ENCODE results near the gene HOXC4. TPM values are rescaled to one million over a fixed set of nuclear protein-coding genes. Genes with fewer than 3 reads are reported as not detected.

Gene HOXC4
- total RNA-seq, 6 donors from 2014 or later, result 0.40 to 1.0 (median 0.59) TPM; not detected in 3

GRCh38 chr12:54060975-54061778 is 7.5 kb downstream of the HOXC4 start:
- Histone ChIP-seq H3K36me3 (no peaks in the 10 kb centered on the region), H3K4me1 (no peaks in the 10 kb centered on the region), H3K4me3 (no peak overlapping the region), H3K9me3 (no peaks in the 10 kb centered on the region), H3K27ac (no peak overlapping the region), H3K27me3 (peaks cover 0 to 9% (median 2%) of the 10 kb centered on the region in 4 donors)
- DNase-seq (no peak), ATAC-seq (ENCODE audit: low FRiP score in 2 of 2) (peak in 1 of 2 donors; percentile 68)
- 56 to 67% methylated on average over 7 of the region's 7 CpGs for WGBS, 2 donors
- TF ChIP-seq, protein P1, sequence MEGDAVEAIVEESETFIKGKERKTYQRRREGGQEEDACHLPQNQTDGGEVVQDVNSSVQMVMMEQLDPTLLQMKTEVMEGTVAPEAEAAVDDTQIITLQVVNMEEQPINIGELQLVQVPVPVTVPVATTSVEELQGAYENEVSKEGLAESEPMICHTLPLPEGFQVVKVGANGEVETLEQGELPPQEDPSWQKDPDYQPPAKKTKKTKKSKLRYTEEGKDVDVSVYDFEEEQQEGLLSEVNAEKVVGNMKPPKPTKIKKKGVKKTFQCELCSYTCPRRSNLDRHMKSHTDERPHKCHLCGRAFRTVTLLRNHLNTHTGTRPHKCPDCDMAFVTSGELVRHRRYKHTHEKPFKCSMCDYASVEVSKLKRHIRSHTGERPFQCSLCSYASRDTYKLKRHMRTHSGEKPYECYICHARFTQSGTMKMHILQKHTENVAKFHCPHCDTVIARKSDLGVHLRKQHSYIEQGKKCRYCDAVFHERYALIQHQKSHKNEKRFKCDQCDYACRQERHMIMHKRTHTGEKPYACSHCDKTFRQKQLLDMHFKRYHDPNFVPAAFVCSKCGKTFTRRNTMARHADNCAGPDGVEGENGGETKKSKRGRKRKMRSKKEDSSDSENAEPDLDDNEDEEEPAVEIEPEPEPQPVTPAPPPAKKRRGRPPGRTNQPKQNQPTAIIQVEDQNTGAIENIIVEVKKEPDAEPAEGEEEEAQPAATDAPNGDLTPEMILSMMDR (IDR thresholded peaks at IDR 0.05), result no peak
- no peak for TF ChIP-seq EP300 (IDR thresholded peaks at IDR 0.05)
- TF ChIP-seq POLR2AphosphoS5 (IDR thresholded peaks at IDR 0.05), result no peak
- TF ChIP-seq POLR2A (IDR thresholded peaks at IDR 0.05), result no peak

DNA sequence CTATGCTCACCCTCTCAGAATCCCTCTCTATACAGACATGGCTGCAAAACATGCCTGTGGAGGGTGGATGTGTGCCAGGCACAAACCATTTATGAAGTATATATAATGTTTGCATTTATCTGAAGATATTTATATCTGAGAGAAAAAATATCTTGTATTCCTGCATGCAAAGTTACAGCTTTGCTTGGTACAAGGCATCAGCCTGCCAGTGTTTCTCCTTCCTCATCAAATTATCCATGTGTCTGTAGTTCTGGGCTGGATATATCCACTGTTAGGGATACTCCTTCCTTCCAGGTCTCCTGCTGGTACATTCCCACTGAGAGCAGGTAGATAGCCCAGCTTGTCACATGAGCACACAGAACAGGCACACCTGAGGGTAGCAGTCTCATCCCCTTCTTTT is 12.0 kb downstream of the HOXC4 start:
- ATAC-seq (ENCODE audit: low FRiP score in 2 of 2) (no peak), DNase-seq (no peak)
- no peaks in the 10 kb centered on the region for H3K36me3 ChIP-seq
- no peaks in the 10 kb centered on the region for H3K4me1 ChIP-seq
- H3K9me3 ChIP-seq, result no peaks in the 10 kb centered on the region
- no peak overlapping the region for H3K27ac ChIP-seq
- no peak overlapping the region for H3K4me3 ChIP-seq
- H3K27me3 ChIP-seq, result peaks cover 0 to 4% (median 0%) of the 10 kb centered on the region in 4 donors
- TF ChIP-seq POLR2AphosphoS5 (IDR thresholded peaks at IDR 0.05), result no peak
- TF ChIP-seq, protein P1 (IDR thresholded peaks at IDR 0.05), result no peak
- TF ChIP-seq POLR2A (IDR thresholded peaks at IDR 0.05), result no peak
- TF ChIP-seq EP300 (IDR thresholded peaks at IDR 0.05), result no peak

DNA sequence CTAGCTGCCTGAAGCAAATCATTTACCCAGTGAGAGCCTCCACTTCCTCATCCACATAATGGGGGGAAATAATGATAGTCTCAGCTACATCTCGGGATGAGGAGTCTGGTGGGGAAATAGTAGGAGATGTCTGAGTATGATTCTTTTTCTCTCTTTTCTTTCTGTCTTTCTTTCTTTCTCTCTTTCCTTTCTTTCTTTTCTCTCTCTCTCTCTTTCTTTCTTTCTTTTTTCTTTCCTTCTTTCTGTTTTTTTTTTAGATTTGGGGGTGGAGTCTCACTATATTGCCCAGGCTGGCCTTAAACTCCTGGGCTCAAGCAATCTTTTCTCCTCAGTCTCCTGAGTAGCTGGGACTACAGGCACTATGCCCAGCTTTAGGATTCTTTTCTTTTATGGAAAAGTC is 12.8 kb downstream of the HOXC4 start:
- WGBS, 2 donors, result 77 to 86% methylated on average over 1 of the region's 1 CpG

DNA sequence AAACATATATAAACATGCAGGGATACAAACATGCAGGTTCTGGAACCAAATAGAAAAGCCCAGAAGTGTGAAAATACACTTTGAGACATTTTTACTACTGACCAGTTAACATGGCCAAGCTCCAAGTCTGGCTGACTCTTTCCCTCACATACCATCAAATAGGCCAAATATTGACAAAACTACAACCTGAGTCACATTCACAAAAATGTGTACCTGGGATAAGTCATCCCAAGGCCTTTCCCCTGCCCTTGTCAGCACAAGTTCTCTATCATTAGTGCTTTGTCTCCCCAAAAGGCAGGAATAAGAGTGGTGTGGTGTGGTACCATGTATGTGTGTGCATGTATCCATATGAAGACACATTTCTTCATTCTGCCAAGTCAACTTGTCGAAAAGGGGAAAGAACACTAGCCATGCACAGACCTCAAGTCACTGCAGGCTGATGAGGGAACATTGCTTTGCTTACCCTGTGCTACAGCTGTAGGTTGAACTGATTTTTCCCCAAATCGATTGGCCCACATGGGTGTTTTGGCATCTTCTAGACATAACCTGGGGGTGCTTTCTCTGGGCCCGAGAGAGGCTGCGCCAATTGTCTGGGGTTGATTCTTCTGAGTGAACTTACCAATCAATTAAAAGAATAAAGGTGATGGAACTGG is 14.9 kb downstream of the HOXC4 start:
- 93 to 98% methylated on average over 4 of the region's 4 CpGs for WGBS, 2 donors
- no peak for ATAC-seq (ENCODE audit: low FRiP score in 2 of 2)

More for the DNA sequence above, 12.8 kb downstream of the HOXC4 start:
- no peaks in the 10 kb centered on the region for H3K27me3 ChIP-seq
- no peaks in the 10 kb centered on the region for H3K36me3 ChIP-seq
- no peaks in the 10 kb centered on the region for H3K4me1 ChIP-seq
- DNase-seq (no peak), ATAC-seq (ENCODE audit: low FRiP score in 2 of 2) (no peak)
- TF ChIP-seq POLR2AphosphoS5 (IDR thresholded peaks at IDR 0.05) (no peak), POLR2A (IDR thresholded peaks at IDR 0.05) (no peak), EP300 (IDR thresholded peaks at IDR 0.05) (no peak)
- TF ChIP-seq, protein P1 (IDR thresholded peaks at IDR 0.05), result no peak
- no peak overlapping the region for H3K27ac ChIP-seq
- H3K4me3 ChIP-seq, result no peak overlapping the region
- no peaks in the 10 kb centered on the region for H3K9me3 ChIP-seq

More for the DNA sequence above, 14.9 kb downstream of the HOXC4 start:
- no peaks in the 10 kb centered on the region for H3K9me3 ChIP-seq
- H3K27me3 ChIP-seq, result no peaks in the 10 kb centered on the region
- TF ChIP-seq, protein P1 (IDR thresholded peaks at IDR 0.05), result no peak
- TF ChIP-seq POLR2A (IDR thresholded peaks at IDR 0.05) (no peak), POLR2AphosphoS5 (IDR thresholded peaks at IDR 0.05) (no peak), EP300 (IDR thresholded peaks at IDR 0.05) (no peak)
- no peak for DNase-seq
- H3K4me3 ChIP-seq, result no peak overlapping the region
- H3K4me1 ChIP-seq, result no peaks in the 10 kb centered on the region
- H3K27ac ChIP-seq, result no peak overlapping the region
- no peaks in the 10 kb centered on the region for H3K36me3 ChIP-seq
